RWPE2 (cell line): ENCODE data around the gene TMEM207.

Experiments
- ATAC-seq: fragments of 200-7000 bp; cut with Tn5 transposase; 3 replicates; pipeline ENCODE4 v1.9.1; 2021; ENCODE audit warnings: low read depth
- DNase-seq: peaks from one replicate; pipeline ENCODE4 v3.0.0-alpha.2; 2020; ENCODE audit warnings: low spot score
- H3K27ac ChIP-seq: fragments of 450-650 bp; 2 replicates; pipeline ENCODE4 v1.5.1; 2017; ENCODE audit warnings: mild to moderate bottlenecking; ENCODE audit not compliant: poor library complexity, severe bottlenecking
- H3K27me3 ChIP-seq: fragments of 250-450 bp; sonication (Bioruptor Pico); 2 replicates; pipeline ENCODE4 v1.5.1; 2021; ENCODE audit warnings: mild to moderate bottlenecking, moderate library complexity; ENCODE audit not compliant: insufficient read depth, poor library complexity, severe bottlenecking
- H3K36me3 ChIP-seq: fragments of 250-450 bp; sonication (Bioruptor Pico); 2 replicates; pipeline ENCODE4 v1.5.1; 2020; ENCODE audit warnings: low read depth, mild to moderate bottlenecking, moderate library complexity
- H3K4me1 ChIP-seq: fragments of 250-450 bp; sonication (Bioruptor Pico); 2 replicates; pipeline ENCODE4 v1.5.1; 2021; ENCODE audit warnings: mild to moderate bottlenecking, moderate library complexity; ENCODE audit not compliant: insufficient read depth, poor library complexity, severe bottlenecking
- H3K4me3 ChIP-seq: fragments of 250-450 bp; sonication (Bioruptor Pico); 2 replicates; pipeline ENCODE4 v1.5.1; 2021; ENCODE audit warnings: mild to moderate bottlenecking, moderate library complexity; ENCODE audit not compliant: severe bottlenecking
- H3K9me3 ChIP-seq: fragments of 250-450 bp; sonication (Bioruptor Pico); 2 replicates; pipeline ENCODE4 v1.5.1; 2021; ENCODE audit warnings: mild to moderate bottlenecking, moderate library complexity; ENCODE audit not compliant: severe bottlenecking
- CTCF ChIP-seq: fragments of 450-650 bp; IDR thresholded peaks from one replicate; pipeline ENCODE4 v1.5.1; 2017; ENCODE audit warnings: mild to moderate bottlenecking, moderate library complexity; ENCODE audit not compliant: poor library complexity, severe bottlenecking

The TMEM207 gene

GRCh38 chr3:190449801-190450200 is at the start of gene TMEM207:
TSS of gene TMEM207 (minus strand) at chr3:190449901. CDS start at chr3:190449809, 92 bp downstream.
- H3K27ac ChIP-seq, result no peak within 1 kb of the TSS
- no peak for TF ChIP-seq CTCF
- H3K27me3 ChIP-seq, result no peaks in the 10 kb centered on the region
- H3K4me1 ChIP-seq, result no peaks in the 10 kb centered on the region
- no peaks in the 10 kb centered on the region for H3K36me3 ChIP-seq
- ATAC-seq (no peak), DNase-seq (no peak)
- no peak within 1 kb of the TSS for H3K4me3 ChIP-seq
- no peaks in the 10 kb centered on the region for H3K9me3 ChIP-seq

- ATAC-seq, result no peak
- no peak overlapping the region for H3K4me3 ChIP-seq
- H3K27me3 ChIP-seq, result no peaks in the 10 kb centered on the region
Measured at GRCh38 chr3:190499122-190499521, 49.4 kb upstream of the TMEM207 start.

GRCh38 chr3:190498293-190498692 is 48.6 kb upstream of the TMEM207 start:
- Histone ChIP-seq H3K27me3 (no peaks in the 10 kb centered on the region), H3K4me3 (no peak overlapping the region), H3K36me3 (no peaks in the 10 kb centered on the region), H3K9me3 (no peaks in the 10 kb centered on the region), H3K27ac (no peak overlapping the region), H3K4me1 (no peaks in the 10 kb centered on the region)
- no peak for TF ChIP-seq CTCF
- DNase-seq, result no peak
- ATAC-seq, result no peak

More at GRCh38 chr3:190499122-190499521, 49.4 kb upstream of the TMEM207 start:
- no peaks in the 10 kb centered on the region for H3K4me1 ChIP-seq
- H3K9me3 ChIP-seq, result no peaks in the 10 kb centered on the region
- H3K27ac ChIP-seq, result no peak overlapping the region
- no peak for DNase-seq
- no peaks in the 10 kb centered on the region for H3K36me3 ChIP-seq
- TF ChIP-seq CTCF, result no peak

- peak; percentile 60 for ATAC-seq
- no peak for TF ChIP-seq CTCF
- no peak for DNase-seq
- H3K4me1 ChIP-seq, result no peaks in the 10 kb centered on the region
- no peaks in the 10 kb centered on the region for H3K27me3 ChIP-seq
- no peak overlapping the region for H3K4me3 ChIP-seq
- no peak overlapping the region for H3K27ac ChIP-seq
- H3K9me3 ChIP-seq, result no peaks in the 10 kb centered on the region
- no peaks in the 10 kb centered on the region for H3K36me3 ChIP-seq
Measured at GRCh38 chr3:190497811-190498210, 48.1 kb upstream of the TMEM207 start.

GRCh38 chr3:190496859-190497258 is 47.2 kb upstream of the TMEM207 start:
- H3K4me3 ChIP-seq, result no peak overlapping the region
- H3K9me3 ChIP-seq, result no peaks in the 10 kb centered on the region
- no peaks in the 10 kb centered on the region for H3K4me1 ChIP-seq
- TF ChIP-seq CTCF, result no peak
- no peak overlapping the region for H3K27ac ChIP-seq
- ATAC-seq (no peak), DNase-seq (no peak)
- no peaks in the 10 kb centered on the region for H3K27me3 ChIP-seq
- no peaks in the 10 kb centered on the region for H3K36me3 ChIP-seq
